Smooth muscle cell of the umbilical artery (primary cell): Measurements from ENCODE around the gene STAT5A. TPM values are rescaled to one million over a fixed set of nuclear protein-coding genes. Genes with fewer than 3 reads are reported as not detected.

Source experiments
- total RNA-seq: library from RNA; depleted of rRNA; stranded (reverse); fragments of >200 nt; gene quantifications from 2 replicates; pipeline ENCODE4 v1.2.3, GENCODE V29; 2014

The STAT5A gene
- total RNA-seq: 4.9 and 19.0 TPM in 2 replicates

DNA sequence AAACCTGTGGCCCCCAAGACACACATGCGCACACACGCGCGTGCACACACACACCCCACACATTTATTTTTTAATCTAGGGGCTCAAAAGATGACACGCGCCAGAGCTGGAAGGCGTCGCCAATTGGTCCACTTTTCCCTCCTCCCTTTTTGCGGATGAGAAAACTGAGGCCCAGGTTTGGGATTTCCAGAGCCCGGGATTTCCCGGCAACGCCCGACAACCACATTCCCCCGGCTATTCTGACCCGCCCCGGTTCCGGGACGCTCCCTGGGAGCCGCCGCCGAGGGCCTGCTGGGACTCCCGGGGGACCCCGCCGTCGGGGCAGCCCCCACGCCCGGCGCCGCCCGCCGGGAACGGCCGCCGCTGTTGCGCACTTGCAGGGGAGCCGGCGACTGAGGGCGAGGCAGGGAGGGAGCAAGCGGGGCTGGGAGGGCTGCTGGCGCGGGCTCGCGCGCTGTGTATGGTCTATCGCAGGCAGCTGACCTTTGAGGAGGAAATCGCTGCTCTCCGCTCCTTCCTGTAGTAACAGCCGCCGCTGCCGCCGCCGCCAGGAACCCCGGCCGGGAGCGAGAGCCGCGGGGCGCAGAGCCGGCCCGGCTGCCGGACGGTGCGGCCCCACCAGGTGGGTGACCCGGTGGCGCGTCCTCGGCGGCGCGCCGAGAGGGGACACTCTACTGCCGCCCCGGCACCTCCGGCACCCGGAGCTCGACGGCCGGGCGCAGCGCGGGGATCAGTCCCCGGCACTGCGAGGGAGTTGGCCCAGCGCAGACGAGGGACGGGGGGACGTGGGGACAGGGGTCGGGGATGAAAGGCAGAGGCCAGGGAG, at the start of gene STAT5A:
STAT5A (plus strand) TSS at position 522 of the 826 bp plus-strand sequence. CDS start 914 bp downstream, outside the sequence.

DNA sequence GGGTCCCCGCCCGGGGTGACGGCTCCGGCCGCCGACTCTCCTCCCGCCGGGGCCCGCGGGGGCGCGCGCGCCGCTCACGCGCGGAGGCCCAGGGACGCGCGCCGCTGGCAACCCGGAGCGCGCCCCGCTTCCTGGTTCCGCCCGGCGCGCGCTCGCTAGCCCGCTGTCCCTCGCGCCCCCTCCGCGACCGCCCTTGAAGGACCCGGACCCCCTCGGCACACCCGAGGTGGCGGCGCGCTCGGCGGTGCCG, 12.0 kb upstream of the STAT5A start, which contains the start of gene STAT5B:
STAT5B (minus strand) TSS at position 33 of the 250 bp plus-strand sequence. CDS start 44,264 bp downstream, outside the sequence.

Other genes with a start within 250 kb of the STAT5A start
- gene C17orf113, start 237.9 kb upstream of the STAT5A start, total RNA-seq: under 0.01 and 0.09 TPM in 2 replicates
- not detected in 2 replicates for gene ZNF385C, start 190.0 kb upstream of the STAT5A start, total RNA-seq
- gene DHX58, start 175.8 kb upstream of the STAT5A start, total RNA-seq: 6.8 and 10.3 TPM in 2 replicates
- 10.7 and 16.7 TPM in 2 replicates for gene KAT2A, start 167.1 kb upstream of the STAT5A start, total RNA-seq
- 0.14 TPM in 1 of 2 replicates, not detected in the other for gene HSPB9, start 165.7 kb upstream of the STAT5A start, total RNA-seq
- gene RAB5C, start 133.5 kb upstream of the STAT5A start, total RNA-seq: 63.0 and 86.9 TPM in 2 replicates
- gene KCNH4, start 107.4 kb upstream of the STAT5A start, total RNA-seq: not detected in 2 replicates
- not detected in 2 replicates for gene HCRT, start 103.0 kb upstream of the STAT5A start, total RNA-seq
- 7.0 and 9.2 TPM in 2 replicates for gene GHDC, start 94.0 kb upstream of the STAT5A start, total RNA-seq
- 27.3 and 29.7 TPM in 2 replicates for gene STAT5B, start 12.1 kb upstream of the STAT5A start, total RNA-seq
- 105 and 140 TPM in 2 replicates for gene STAT3, start 99.9 kb downstream of the STAT5A start, total RNA-seq
- 374 and 587 TPM in 2 replicates for gene CAVIN1, start 134.8 kb downstream of the STAT5A start, total RNA-seq
- gene ATP6V0A1, start 170.4 kb downstream of the STAT5A start, total RNA-seq: 53.4 and 68.0 TPM in 2 replicates
- gene NAGLU, start 247.7 kb downstream of the STAT5A start, total RNA-seq: 36.4 and 63.2 TPM in 2 replicates